Activated CD4-positive, alpha-beta T cell treated with anti-CD3 and anti-CD28 coated beads, Interleukin-2, amount 50 U/mL, for 4 hours (primary cell): ENCODE results near the gene TMEM217.
A peak's percentile ranks its signal among the peaks of the same experiment; 100 is the strongest.
"Not testable (repeated sequence)": the region's sequence is repeated elsewhere in the genome, so short reads cannot be mapped to it uniquely, and the experiment has no call there.

Experiments used
- DNase-seq, 2 experiments: peaks; one replicate each; pipeline ENCODE4 v3.0.0-alpha.2; 2020

TMEM217 gene

DNA sequence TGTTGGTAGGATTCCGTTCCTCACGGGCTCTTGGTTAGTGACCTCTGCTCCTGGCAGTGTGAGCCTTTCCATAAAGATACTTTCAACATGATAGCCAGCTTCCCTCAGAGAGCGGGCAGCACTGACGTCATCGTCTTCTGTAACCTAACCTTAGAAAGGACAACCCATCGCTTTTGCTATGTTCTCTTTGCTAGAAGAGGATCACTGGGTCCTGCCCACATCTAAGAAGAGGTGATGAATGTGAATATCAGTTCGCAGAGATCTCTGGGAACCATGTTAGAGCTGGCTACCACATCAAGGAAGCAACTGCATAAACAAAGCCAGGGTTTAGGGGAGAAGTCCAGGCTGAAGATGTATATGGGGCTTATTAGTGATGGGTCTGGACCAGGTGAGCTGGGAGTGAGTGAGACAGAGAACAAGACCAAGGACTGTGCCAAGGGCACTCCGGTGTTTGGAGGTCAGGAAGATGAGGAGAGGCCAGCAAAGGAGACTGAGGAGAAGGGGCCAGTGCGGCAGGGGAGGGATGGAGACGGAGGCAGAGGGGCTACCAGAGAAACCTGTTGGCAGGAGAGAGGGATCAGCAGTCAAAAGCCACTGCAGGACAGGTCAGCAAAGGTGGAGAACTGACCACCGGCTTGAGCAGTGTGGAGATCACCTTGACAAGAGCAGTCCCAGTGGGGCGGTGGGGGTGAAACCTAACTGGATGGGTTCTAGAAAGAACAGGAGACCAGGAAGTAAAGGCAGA is 48.3 kb downstream of the TMEM217 start:
- DNase-seq, result peak; percentile 42 to 44

DNA sequence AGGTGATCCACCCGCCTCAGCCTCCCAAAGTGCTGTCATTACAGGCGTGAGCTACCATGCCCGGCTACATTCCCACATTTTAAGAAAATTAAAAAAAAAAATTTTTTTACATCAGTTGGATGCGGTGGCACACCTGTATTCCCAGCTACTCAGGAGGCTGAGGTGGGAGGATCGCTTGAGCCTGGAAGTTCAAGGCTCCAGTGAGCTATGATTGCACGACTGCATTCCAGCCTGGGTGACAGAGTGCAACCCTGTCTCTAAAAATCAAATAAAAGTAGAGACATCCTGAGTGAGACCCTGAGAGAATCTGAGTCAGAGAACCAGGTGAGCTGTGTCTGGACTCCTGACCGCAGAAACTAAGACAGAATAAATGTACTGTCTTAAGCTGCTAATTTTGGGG is 49.2 kb downstream of the TMEM217 start:
- no peak for DNase-seq

DNA sequence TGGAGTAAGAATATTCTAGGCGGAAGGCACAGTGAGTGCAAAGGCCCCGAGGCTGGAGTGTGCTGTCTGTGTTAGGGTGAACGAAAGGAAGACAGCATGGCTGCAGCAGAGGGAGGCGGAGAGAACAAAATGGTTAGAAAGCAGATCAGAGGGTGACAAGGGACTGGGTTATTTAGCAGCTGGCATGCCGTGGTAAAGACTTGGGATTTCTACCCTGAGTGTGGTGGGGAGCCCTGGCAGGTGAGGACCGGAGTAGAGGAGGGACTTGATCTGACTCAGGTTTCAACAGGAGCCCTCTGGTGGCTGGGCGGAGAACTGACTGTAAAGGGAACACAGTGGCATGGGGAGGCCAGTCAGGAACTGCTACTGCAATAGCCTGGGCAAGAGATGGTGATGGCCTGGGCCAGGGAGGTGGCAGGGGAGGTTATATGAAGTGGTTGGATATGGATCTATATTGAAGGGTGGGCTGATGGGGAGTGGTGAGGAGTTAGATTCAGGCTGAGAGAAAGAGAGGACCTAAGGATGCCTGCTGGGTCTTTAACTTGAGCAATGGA is 50.0 kb downstream of the TMEM217 start:
- DNase-seq, result peak; percentile 89 to 91

DNA sequence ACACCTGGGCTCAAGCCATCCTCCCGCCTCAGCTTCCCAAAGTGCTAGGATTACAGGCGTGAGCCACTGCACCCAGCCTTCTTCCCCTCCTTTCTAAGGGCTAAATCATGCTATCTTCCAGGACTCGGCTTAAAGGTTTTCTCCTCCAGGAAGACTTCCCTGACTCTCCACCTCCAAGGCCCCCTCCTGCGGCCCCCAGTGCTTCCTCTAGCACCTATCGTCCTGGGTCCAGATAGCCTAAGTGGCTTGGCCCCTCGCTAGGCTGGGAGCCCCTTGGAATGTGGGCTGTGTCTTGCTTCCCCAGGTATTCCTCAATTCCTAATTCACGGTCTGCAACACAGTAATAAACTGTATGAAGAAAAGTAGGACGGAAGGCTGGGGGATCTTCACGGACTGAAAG is 51.3 kb downstream of the TMEM217 start:
- no peak for DNase-seq

DNA sequence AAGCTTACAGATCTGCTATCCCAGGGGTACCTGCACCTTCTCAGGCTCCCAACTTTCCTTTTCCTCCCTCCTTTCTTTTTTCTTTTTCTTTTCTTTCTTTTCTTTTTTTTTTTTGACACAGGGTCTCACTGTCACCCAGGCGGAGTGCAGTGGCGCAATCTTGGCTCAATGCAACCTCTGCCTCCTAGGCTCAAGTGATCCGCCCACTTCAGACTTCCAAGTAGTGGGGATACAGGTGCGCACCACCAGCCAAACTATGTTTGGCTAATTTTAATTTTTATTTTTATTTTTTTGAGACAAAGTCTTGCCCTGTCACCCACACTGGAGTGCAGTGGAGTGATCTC is 52.0 kb downstream of the TMEM217 start:
- no peak for DNase-seq

DNA sequence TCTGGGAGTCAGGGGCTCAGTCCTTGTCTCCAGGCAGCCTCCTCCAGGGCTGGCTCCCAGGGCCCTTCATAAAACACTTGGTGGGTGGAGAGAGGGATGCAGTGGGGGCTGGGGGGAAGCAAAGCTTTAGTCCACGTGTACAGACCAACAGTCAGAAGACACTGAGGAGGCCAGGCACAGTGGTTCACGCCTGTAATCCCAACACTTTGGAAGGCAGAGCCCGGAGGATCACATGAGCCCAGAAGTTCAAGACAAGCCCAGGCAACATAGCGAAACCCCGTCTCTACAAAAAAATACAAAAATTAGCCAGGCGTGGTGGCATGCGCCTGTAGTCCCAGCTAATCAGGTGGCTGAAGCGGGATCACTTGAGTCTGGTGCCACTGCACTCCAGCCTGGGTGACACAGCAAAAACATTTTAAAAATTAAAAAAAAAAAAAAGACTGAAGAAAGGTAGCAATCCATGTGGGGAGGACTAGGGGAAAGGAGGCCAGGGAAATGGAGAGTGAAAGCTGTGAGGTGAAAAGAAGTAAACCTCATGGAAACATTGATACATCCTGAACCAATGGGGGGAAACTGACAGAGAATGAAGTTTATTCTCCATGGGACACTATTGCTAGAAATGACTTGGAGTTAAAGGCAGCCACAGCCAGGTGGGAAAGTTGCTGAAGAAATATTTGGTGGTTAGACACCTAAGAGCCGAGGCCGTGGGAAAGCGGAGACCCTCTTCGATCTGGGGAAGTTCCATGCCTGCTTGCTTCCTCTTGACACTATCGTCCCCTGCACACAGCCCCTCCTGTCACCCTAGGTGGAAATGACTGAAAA is 52.6 kb downstream of the TMEM217 start:
- no peak for DNase-seq

DNA sequence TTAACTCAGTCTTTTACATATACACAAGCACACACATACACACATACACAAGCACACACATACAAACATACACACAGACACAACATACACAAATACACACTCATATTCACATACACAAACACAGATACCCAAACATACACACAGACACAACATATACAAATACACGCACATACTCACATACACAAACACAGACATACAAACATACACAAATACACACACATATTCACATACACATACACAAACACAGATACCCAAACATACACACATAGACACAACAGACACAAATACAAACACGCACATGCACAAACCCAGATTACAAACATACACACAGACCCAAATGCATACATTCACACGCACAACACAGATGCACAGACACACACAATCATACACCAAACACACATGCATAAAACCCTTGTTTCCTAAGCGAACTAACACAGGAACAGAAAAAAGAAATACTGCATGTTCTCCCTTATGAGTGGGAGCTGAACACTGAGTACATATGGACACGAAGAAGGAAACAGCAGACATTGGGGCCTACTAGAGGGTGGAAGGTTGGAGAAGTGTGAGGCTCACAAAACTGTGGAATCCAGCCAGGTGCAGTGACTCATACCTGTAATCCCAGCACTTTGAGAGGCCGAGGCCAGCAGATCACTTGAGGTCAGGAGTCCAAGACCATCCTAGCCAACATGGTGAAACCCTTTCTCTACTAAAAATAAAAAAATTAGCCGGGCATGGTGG is 53.8 kb downstream of the TMEM217 start:
- no peak for DNase-seq

DNA sequence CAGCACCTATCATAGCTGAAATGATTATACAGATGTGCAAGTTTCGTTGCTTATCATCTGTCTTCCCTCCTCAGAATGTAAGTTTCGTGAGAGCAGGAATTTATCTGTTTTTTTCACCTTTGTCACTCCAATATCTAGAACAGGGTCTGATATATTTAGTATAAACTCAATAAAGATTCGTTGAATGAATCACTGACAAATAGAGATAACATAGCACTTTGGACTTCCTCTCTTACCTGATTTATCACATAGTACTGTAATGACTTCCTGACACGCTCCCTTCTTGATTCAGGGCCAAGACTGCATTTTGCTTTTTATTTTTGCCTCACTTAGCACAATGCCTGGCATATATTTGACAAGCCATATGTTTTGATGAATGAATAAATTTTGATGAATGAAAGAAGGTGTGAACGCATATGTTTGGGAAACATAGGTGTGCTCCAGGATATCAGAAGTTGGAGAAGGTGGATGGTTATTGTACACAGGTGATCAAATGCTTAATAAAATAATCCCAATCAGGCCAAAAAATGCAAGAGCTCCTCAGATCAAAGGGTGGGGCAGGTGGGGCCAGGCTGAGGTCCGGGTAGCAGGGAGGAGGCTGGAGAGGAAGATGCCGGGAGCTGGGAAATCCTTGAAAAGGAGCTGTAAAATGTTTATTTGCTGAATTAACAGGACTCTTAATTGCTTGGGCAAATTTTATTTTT is 55.0 kb downstream of the TMEM217 start:
- DNase-seq, result no peak

DNA sequence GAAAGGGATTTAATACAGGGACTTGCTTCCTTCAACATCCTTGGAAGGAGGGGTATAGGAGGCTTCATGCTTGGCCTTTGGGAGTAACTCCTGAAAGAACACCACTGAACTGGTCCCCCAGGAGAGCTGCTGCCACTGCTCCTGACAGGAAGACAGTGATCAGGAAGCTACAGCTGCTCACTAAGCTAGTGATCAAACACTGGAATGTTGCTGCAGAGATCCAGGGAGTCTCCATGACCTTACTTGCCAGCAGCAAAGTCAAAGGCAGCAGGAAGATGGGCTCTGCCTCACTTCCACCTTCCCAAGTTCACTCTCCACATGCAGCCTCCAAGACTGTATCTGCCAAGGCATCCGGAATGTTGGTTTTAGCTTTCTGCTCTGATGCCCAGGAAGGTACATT is 56.2 kb downstream of the TMEM217 start:
- DNase-seq, result no peak

DNA sequence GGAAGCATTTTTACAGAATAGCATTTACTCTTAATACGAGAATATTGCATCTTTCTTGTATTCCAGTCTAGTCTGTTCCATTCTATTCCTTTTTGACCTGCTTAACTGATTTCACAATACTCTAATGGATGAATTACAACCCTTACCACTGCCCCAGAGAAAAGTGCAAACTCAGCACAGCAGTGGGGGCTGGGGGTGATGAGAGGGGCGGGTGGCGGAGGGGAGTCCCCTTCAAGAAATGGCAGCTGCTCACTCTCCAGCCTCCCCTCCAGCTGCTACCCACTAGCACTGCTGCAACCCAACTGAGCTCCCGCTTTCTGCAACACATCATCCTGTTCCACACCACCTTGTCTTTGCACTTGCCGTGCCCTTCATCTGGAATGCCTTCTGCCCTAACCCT is 57.9 kb downstream of the TMEM217 start:
- DNase-seq, result no peak

DNA sequence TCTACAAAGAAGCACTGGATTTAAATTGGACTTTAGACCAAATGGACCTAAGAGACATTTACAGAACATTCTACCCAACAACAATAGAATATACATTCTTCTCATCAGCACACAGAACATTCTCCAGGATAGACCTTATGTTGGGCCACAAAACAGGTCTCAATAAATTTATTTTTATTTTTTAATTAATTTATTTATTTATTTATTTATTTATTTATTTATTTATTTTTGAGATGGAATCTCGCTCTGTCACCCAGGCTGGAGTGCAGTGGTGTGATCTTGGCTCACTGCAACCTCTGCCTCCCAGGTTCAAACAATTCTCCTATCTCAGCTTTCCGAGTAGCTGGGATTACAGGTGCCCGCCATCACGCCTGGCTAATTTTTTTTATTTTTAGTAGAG is 61.5 kb downstream of the TMEM217 start:
- not testable (repeated sequence) for DNase-seq

DNA sequence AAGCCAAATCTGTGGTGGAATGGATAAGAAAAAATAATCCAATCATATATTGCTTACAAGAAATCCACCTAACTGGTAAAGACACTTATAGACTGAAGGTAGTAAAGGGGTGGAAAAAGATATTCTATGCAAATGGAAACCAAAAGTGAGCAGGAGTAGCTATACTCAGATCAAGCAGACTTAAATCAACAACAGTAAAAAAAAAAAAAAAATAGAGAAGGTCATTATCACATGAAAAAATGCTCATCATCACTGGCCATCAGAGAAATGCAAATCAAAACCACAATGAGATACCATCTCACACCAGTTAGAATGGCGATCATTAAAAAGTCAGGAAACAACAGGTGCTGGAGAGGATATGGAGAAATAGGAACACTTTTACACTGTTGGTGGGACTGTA is 63.1 kb downstream of the TMEM217 start:
- DNase-seq, result not testable (repeated sequence)

DNA sequence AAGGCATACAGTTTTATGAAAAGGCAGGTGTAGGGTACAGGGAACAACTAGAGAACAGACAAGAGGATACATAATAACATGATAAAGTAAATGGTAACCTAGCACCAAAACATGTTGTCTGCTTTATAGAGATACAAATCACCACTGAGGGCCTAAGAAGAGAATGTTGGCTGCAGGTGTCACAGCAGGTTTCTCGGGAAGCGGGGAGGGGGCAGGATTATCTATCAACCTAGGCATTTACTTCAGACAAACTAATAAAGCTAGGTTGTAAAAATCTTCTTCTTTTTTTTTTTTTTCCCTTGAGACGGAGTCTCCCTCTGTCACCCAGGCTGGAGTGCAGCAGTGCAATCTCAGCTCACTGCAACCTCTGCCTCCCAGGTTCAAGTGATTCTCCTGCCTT is 65.3 kb downstream of the TMEM217 start:
- DNase-seq, result no peak

DNA sequence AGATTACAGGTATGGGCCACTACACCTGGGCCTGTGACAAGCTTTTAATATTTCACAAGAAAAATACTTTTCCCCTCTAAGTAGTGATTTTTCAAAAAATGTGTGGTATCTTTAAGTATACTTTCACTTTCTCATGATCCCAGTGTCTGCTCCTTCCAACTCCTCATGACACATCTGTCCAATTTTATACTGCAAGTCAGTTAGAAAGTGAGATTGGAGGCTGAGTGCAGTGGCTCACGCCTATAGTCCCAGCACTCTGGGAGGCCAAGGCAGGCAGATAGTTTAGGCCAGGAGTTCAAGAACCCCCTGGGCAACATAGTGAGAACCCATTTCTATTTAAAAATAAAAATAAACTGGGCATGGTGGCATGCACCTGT is 67.8 kb downstream of the TMEM217 start:
- no peak for DNase-seq

DNA sequence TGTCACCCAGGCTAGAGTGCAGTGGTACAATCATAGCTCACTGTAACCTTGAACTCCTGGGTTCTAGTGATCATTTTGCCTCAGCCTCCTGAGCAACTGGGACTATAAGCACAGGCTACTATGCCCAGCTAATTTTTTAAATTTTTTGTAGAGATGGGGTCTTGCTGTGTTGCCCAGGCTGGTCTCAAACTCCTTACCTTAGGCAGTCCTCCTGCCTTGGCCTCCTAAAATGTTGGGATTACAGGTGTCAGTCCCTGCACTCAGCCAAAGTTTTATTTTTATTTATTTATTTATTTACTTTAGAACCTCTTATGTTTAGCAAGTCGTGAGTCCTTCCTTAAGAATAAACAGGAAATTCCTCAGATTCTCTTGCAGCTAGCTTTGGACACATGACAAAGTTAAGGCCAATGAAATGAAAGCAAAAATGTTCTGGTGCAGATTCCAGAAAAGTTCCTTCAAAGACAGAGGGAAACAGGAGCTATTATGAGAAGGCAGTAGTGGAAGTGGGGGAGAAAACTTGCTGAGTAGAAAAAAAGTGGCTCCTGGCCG is 68.9 kb downstream of the TMEM217 start:
- no peak for DNase-seq

DNA sequence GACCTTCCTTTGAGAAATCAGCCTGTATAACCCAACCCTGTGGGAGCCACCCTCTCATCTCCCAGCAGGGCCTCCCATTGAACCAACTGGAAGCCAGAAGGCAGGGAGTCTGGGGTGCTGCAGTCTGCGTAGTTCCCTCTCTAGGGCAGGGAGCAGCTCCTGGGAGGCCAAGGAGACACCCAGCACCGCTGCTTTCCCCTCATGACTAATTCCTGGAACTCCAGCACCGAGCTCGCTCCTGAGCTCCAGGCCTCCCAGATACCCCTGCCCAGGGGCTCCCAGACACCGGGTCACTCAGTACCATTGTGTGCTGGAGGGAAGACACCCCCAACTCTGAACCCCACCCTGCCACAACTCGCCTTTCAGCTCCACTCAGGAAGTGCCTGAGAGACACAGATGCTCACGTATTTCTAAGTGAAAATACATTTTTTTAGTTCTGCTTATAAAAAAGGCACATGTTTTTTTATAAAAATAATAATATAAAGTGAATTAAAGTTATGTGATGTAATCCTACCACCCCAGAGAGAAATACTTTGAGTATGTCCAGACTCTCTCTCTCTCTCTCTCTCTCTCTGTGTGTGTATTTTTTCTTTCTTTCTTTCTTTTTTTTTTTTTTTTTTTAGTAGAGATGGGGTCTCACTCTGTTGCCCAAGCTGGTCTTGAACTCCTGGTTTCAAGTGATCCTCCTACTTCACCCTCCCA is 70.5 kb downstream of the TMEM217 start:
- DNase-seq, result no peak

DNA sequence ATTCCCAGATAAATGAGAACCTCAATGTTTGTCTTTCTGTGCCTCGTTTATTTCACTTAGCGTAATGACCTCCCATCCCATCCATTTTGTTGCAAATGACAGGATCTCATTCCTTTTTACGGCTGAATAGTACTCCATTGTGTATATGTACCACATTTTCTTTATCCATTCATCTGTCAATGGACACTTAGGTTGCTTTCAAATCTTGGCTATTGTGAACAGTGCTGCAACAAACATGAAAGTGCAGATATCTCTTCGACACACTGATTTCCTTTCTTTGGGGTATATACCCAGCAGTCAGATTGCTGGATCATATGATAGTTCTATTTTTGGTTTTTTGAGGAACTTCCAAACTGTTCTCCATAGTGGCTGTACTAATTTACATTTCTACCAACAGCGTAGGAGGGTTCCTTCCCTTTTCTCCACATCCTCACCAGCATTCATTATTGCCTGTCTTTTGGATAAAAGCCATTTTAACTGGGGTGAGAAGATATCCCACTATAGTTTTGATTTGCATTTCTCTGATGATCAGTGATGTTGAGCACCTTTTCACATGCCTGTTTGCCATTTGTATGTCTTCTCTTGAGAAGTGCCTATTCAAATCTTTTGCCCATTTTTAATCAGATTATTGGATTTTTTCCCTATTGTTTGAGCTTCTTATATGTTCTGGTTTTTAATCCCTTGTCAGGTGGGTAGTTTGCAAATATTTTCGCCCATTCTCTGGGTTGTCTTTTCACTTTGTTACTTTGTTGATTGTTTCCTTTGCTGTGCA is 71.8 kb downstream of the TMEM217 start:
- not testable (repeated sequence) for DNase-seq

DNA sequence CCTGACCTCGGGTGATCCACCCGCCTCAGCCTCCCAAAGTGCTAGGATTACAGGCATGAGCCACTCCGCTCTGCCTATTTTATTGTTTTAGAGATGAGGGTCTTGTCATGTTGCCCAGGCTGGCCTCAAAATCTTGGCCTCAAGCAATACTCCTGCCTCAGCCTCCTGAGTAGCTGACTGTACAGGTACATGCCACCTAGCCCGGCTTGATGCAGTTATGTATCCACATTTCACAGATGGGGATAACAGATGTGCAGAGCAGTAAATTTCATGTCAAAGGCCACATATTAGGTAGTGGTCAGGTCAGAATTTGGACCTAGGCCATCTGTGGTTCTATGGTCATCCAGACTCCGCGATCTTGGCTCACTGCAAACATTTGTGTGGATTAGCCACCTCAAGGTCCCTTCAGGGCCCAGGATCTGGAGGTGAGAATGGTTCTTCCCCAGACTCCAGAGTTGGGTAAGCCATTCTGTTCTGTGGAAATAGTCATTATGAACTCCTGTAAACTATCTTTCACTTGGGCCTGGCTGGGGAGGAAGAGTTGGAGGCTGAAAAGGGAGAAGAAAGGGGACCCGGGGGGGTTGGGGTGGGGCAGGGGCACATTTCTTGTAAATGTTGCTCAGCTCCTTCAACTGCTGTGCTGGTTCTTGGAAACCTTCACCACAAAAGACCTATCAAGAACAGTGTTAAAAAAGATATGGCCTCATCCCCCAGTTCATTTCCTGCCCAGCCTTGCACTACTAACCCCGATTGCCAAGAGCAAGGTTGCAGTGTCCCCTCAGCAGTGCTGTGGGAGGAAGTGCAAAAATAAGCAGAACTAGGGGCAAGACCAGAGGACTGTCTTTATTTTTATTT is 75.0 kb downstream of the TMEM217 start:
- DNase-seq, result peak; percentile 53 to 56

DNA sequence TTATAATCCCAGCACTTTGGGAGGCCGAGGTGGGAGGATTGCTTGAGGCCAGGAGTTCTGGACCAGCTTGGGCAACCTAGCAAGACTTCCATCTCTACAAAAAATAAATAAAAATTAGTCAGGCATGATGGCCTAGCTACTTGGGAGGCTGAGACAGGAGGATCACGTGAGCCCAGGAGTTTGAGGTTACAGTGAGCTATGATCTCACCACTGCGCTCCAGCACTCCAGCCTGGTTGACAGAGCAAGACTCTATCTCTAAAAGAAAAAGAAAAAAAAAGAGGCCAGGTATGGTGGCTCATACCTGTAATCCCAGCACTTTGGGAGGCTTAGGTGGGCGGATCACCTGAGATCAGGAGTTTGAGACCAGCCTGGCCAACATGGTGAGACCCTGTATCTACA is 77.3 kb downstream of the TMEM217 start:
- DNase-seq, result not testable (repeated sequence)

DNA sequence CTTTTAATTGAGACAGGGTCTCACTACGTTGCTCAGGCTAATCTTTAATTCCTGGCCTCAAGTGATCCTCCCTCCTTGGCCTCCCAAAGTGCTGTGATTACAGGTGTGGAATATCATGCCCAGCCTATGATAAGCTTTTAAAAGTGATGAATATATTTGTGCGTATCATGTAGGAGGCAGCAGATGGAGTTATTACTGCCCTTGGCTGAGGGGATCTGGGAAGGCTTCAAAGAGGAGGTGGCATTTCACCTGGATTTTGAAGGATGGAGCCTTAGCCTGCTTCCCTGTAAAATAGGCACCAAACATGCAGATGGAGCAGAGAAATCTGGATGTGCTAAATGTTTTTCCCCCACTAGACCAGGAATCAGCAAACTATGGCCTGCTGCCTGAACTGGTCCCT is 77.9 kb downstream of the TMEM217 start:
- no peak for DNase-seq
